ENCODE measurements around the gene PNMA8A. TPM values are rescaled to one million over a fixed set of nuclear protein-coding genes. Genes with fewer than 3 reads are reported as not detected.

PNMA8A gene
- total and polyA plus RNA-seq, 2 of the 13 experiments (the other 11 are each of a cell fraction or from before 2014, with no cell fraction given), result 0.13 to 0.51 TPM

- Histone ChIP-seq H4K20me1 (ENCODE audit: insufficient read depth, low read length) (no peaks in the 10 kb centered on the region), H3K27me3 (ENCODE audit: control insufficient read depth in 1 of 2, insufficient read depth in 2 of 2, low read length in 2 of 2) (peaks cover 5 to 25% of the 10 kb centered on the region in 2 experiments; a peak in 4 of 5 replicates), H3K27ac (ENCODE audit: extremely low read length, insufficient read depth, low read length) (no peak overlapping the region), H3K9me3 (ENCODE audit: low read length) (no peaks in the 10 kb centered on the region), H3K4me3 (replicated peaks in 1 of 3; ENCODE audit: insufficient read depth in 1 of 3, low read depth in 2 of 3, low read length in 3 of 3) (no peak overlapping the region), H3K79me2 (ENCODE audit: insufficient read depth, low read length) (no peaks in the 10 kb centered on the region), H3K9ac (ENCODE audit: insufficient read depth, low read depth, low read length) (no peak overlapping the region), H3K4me1 (ENCODE audit: insufficient read depth, low read length) (no peaks in the 10 kb centered on the region), H3K4me2 (ENCODE audit: low read depth, low read length) (no peak overlapping the region), H2AFZ (ENCODE audit: low read length) (no peak overlapping the region), H3K36me3 (replicated peaks in 1 of 2; ENCODE audit: control insufficient read depth in 1 of 2, insufficient read depth in 2 of 2, low read length in 2 of 2) (no peaks in the 10 kb centered on the region)
- DNase-seq (ENCODE audit: low spot score) (no peak), ATAC-seq (no peak), FAIRE-seq (no peak)
- 75% methylated on average over 67 of the region's 67 CpGs for WGBS (ENCODE audit: low lambda C conversion rate)
- ChIA-PET CTCF (ENCODE audit: low intra/inter-chr PET ratio, low total read pairs) (no interaction called here), POLR2A (no interaction called here)
- BruUV-seq (replicated peaks), result no TSS peak
- in situ Hi-C loops (cut with HindIII; ENCODE audit: extremely low pct_ligation_motif_present, low pct_unique_long_range_greater_than_20kb), result no loop called here
- intact Hi-C loops (cut with micrococcal nuclease; ENCODE audit: unreplicated experiment), result no loop called here
- TF ChIP-seq ZBTB20 (CRISPR knock-in tag; IDR thresholded peaks at IDR 0.05; ENCODE audit: borderline replicate concordance, low read depth) (no peak), ZNF281 (CRISPR knock-in tag; IDR thresholded peaks at IDR 0.05; ENCODE audit: borderline replicate concordance) (no peak), CHD2 (IDR thresholded peaks at IDR 0.05; ENCODE audit: low read depth, low read length) (no peak), HNRNPL (IDR thresholded peaks at IDR 0.05; ENCODE audit: low read depth, low read length) (no peak), BRD4 (CRISPR knock-in tag; IDR thresholded peaks at IDR 0.05) (no peak), NFAT5 (CRISPR knock-in tag; IDR thresholded peaks at IDR 0.05) (no peak), ZNF746 (CRISPR knock-in tag; IDR thresholded peaks at IDR 0.05) (no peak), RERE (CRISPR knock-in tag; IDR thresholded peaks at IDR 0.05; ENCODE audit: low read depth) (no peak), ZFP37 (CRISPR knock-in tag; IDR thresholded peaks at IDR 0.05; ENCODE audit: borderline replicate concordance) (no peak)
Observed at GRCh38 chr19:46494146-46494940, 23.0 kb upstream of the PNMA8A start.

Measured in HepG2 (cell line).